A549 (cell line): ENCODE data around the gene TMED7. TPM values are rescaled to one million over a fixed set of nuclear protein-coding genes. Genes with fewer than 3 reads are reported as not detected.

Experiments used
- ATAC-seq, 2 experiments: fragments of 200-7000 bp in 1 of 2; fragments of >200 bp in 1 of 2; cut with Nextera tagmentation in 1 of 2; cut with Tn5 transposase in 1 of 2; 3 replicates each; pipeline versions ENCODE4 v1.8.0 to v1.9.1; 2018 to 2020; ENCODE audit warnings: mild to moderate bottlenecking in 1 of 2, moderate library complexity in 1 of 2
- CTCF ChIA-PET: fragments of 300-600 bp; sonication (Branson Sonifier 250); formaldehyde crosslinking; extraction: SDS; loops from one replicate; lab custom pipeline; 2021; ENCODE audit warnings: antibody characterized with exemption, inconsistent platforms; lab: Yijun Ruan, JAX
- POLR2A ChIA-PET: fragments of 350-600 bp; formaldehyde crosslinking; extraction: SDS; loops from one replicate; lab custom pipeline; 2021; ENCODE audit warnings: antibody characterized with exemption, inconsistent platforms; lab: Yijun Ruan, JAX
- DNase-seq, 2 experiments: peaks; one replicate each; pipeline versions ENCODE4 v3.0.0 to v3.0.0-alpha.2; 2011 to 2016; ENCODE audit warnings: low read depth in 1 of 2, low spot score in 1 of 2
- FAIRE-seq: peaks from 2 replicates; lab custom pipeline; 2011; peaks lifted over from hg19 to GRCh38; lab: Jason Lieb, UNC
- H3K27ac ChIP-seq, 2 experiments: fragments of >200 bp; sonication (Bioruptor Twin); formaldehyde crosslinking; 3 replicates each; pipeline ENCODE4 v1.5.1; 2016 to 2017
- H3K4me1 ChIP-seq: fragments of >200 bp; sonication (Bioruptor Twin); formaldehyde crosslinking; 3 replicates; pipeline ENCODE4 v1.6.1; 2016
- H3K4me2 ChIP-seq: fragments of >200 bp; sonication (Bioruptor Twin); formaldehyde crosslinking; 3 replicates; pipeline ENCODE4 v1.6.1; 2016
- H3K4me3 ChIP-seq: fragments of >200 bp; sonication (Bioruptor Twin); formaldehyde crosslinking; 3 replicates; pipeline ENCODE4 v1.5.1; 2016
- H3K9me3 ChIP-seq: fragments of >200 bp; sonication (Bioruptor Twin); formaldehyde crosslinking; 3 replicates; pipeline ENCODE4 v1.6.1; 2016
- CHD2 ChIP-seq: fragments of 150-350 bp; IDR thresholded peaks from 2 replicates; pipeline ENCODE4 v1.6.1; 2014; ENCODE audit warnings: low read length; ENCODE audit not compliant: partially characterized antibody
- CHD4 ChIP-seq: fragments of 200-600 bp; sonication (generic); IDR thresholded peaks from 2 replicates; pipeline ENCODE4 v1.6.1; 2016; ENCODE audit warnings: antibody characterized with exemption, mild to moderate bottlenecking, borderline replicate concordance
- ELK1 ChIP-seq: fragments of 150-350 bp; IDR thresholded peaks from 2 replicates; pipeline ENCODE4 v1.6.1; 2014; ENCODE audit warnings: low read depth, mild to moderate bottlenecking, low read length
- FOSL2 ChIP-seq, 2 experiments: fragments of 450-650 bp in 1 of 2; fragments of >200 bp in 1 of 2; sonication (Bioruptor Twin) in 1 of 2; formaldehyde crosslinking; IDR thresholded peaks; 2 replicates each; pipeline versions ENCODE4 v1.5.0 to v1.6.1; 2016 to 2020; ENCODE audit warnings: mild to moderate bottlenecking in 1 of 2, moderate library complexity in 1 of 2
- FOXS1 ChIP-seq: fragments of 250-450 bp; sonication (Bioruptor Pico); IDR thresholded peaks from 2 replicates; pipeline ENCODE4 v1.5.0; 2020; ENCODE audit warnings: mild to moderate bottlenecking, moderate library complexity
- HDAC2 ChIP-seq: fragments of 200-600 bp; sonication (generic); IDR thresholded peaks from 2 replicates; pipeline ENCODE4 v1.6.1; 2016
- HEYL ChIP-seq: fragments of 250-450 bp; sonication (Bioruptor Pico); IDR thresholded peaks from 2 replicates; pipeline ENCODE4 v1.8.0; 2021; ENCODE audit warnings: mild to moderate bottlenecking, moderate library complexity
- HOXA7 ChIP-seq: fragments of 250-450 bp; sonication (Bioruptor Pico); IDR thresholded peaks from 2 replicates; pipeline ENCODE4 v1.5.0; 2020; ENCODE audit warnings: mild to moderate bottlenecking, moderate library complexity
- JUN ChIP-seq, 2 experiments: fragments of >200 bp; sonication (Bioruptor Twin); formaldehyde crosslinking; IDR thresholded peaks; 2 replicates in 1 of 2; 3 replicates in 1 of 2; pipeline ENCODE4 v1.6.1; 2016 to 2017
- KDM1A ChIP-seq: fragments of 200-600 bp; sonication (generic); IDR thresholded peaks from 2 replicates; pipeline ENCODE4 v1.6.1; 2016; ENCODE audit warnings: low read depth, mild to moderate bottlenecking
- KDM5A ChIP-seq: fragments of 200-600 bp; sonication (generic); IDR thresholded peaks from 2 replicates; pipeline ENCODE4 v1.6.1; 2016; ENCODE audit warnings: antibody characterized with exemption, mild to moderate bottlenecking
- MAZ ChIP-seq: fragments of 150-350 bp; IDR thresholded peaks from 2 replicates; pipeline ENCODE4 v1.6.1; 2014; ENCODE audit warnings: antibody characterized with exemption, low read depth, low read length, borderline replicate concordance
- NPAS2 ChIP-seq: fragments of 250-450 bp; sonication (Bioruptor Pico); IDR thresholded peaks from 2 replicates; pipeline ENCODE4 v1.8.0; 2022; ENCODE audit warnings: mild to moderate bottlenecking, moderate library complexity, borderline replicate concordance
- RCOR1 ChIP-seq: fragments of 150-350 bp; IDR thresholded peaks from 2 replicates; pipeline ENCODE4 v1.6.1; 2014; ENCODE audit warnings: antibody characterized with exemption, low read length, low read depth
- REST ChIP-seq: fragments of 200-600 bp; sonication (generic); IDR thresholded peaks from 2 replicates; pipeline ENCODE4 v1.6.1; 2016; ENCODE audit warnings: antibody characterized with exemption, mild to moderate bottlenecking, moderate library complexity
- ZC3H11A ChIP-seq: fragments of 450-650 bp; IDR thresholded peaks from 2 replicates; pipeline ENCODE4 v1.6.1; 2014; ENCODE audit warnings: antibody characterized with exemption, mild to moderate bottlenecking
- ZNF302 ChIP-seq: fragments of 250-450 bp; sonication (Bioruptor Pico); IDR thresholded peaks from 2 replicates; pipeline ENCODE4 v1.9.0; 2021; ENCODE audit warnings: inconsistent platforms, mild to moderate bottlenecking, moderate library complexity
- WGBS: methylation state at CpG from one replicate; pipeline ENCODE4 v1.1.6; 2017; ENCODE audit errors: missing lambda C conversion rate; 5-methylcytosine and 5-hydroxymethylcytosine counted together
- polyA plus RNA-seq, 4 experiments: library from polyadenylated mRNA; depleted of rRNA in 3 of 4; stranded (reverse); fragments of >200 nt; fragmentation: RNase III in 1 of 4; extraction: RNeasy Plus Mini Kit Qiagen cat#74134 plus additional on column Dnase treatment in 1 of 4; gene quantifications; 2 replicates in 3 of 4; 3 replicates in 1 of 4; pipeline ENCODE4 v1.2.3, GENCODE V29; 2011 to 2017
- TF ChIP-seq, protein P1 (sequence below): fragments of 450-650 bp; IDR thresholded peaks from 2 replicates; pipeline ENCODE4 v1.6.1; 2014; ENCODE audit warnings: antibody characterized with exemption
- TF ChIP-seq, protein P2 (sequence below): IDR thresholded peaks from 2 replicates; pipeline ENCODE4 v1.6.1; 2012

The TMED7 gene
- polyA plus RNA-seq, 2 of the 4 experiments (the other 2 are of a cell fraction): 60.6 to 99.1 TPM

GRCh38 chr5:115594128-115595047, 31.4 kb downstream of the TMED7 start:
- ChIA-PET CTCF (interaction anchor here (0.9 to 1.4 kb wide), 3 partner anchors 20 to 285 kb away, joined by 3 to 5 read pairs (median 4); no protein-coding TSS in a partner anchor), POLR2A (no interaction called here)
- DNase-seq (no peak), FAIRE-seq (no peak), ATAC-seq (no peak)
- no peak overlapping the region for H3K27ac ChIP-seq
- TF ChIP-seq ZC3H11A (no peak), RCOR1 (no peak), HDAC2 (no peak), FOSL2 (IDR thresholded peaks at IDR 0.05) (no peak), FOSL2 (CRISPR knock-in tag; IDR thresholded peaks at IDR 0.05) (no peak), CHD2 (no peak), KDM1A (no peak), CHD4 (no peak)
- H3K4me3 ChIP-seq: no peak overlapping the region
- WGBS: 75% methylated on average over 2 of the region's 2 CpGs
- H3K4me2 ChIP-seq: no peak overlapping the region
- H3K9me3 ChIP-seq: no peaks in the 10 kb centered on the region
- no peaks in the 10 kb centered on the region for H3K4me1 ChIP-seq

GRCh38 chr5:115589043-115589442, 36.8 kb downstream of the TMED7 start:
- Histone ChIP-seq H3K9me3 (no peaks in the 10 kb centered on the region), H3K4me3 (no peak overlapping the region), H3K27ac (no peak overlapping the region), H3K4me2 (no peak overlapping the region), H3K4me1 (no peaks in the 10 kb centered on the region)
- CTCF ChIA-PET: interaction anchor here (0.6 to 5.6 kb wide), 6 partner anchors 10 to 281 kb away, joined by 3 to 59 read pairs (median 8); no protein-coding TSS in a partner anchor
- DNase-seq: no peak
- WGBS: 86% methylated on average over 3 of the region's 3 CpGs
- no peak for ATAC-seq
- TF ChIP-seq ZC3H11A (no peak), MAZ (no peak), ZNF302 (no peak), FOXS1 (CRISPR knock-in tag) (no peak), NPAS2 (no peak), HOXA7 (CRISPR knock-in tag) (no peak), ELK1 (no peak), REST (no peak), CHD2 (no peak), HEYL (no peak), JUN (IDR thresholded peaks at IDR 0.05) (no peak), KDM5A (no peak)
- TF ChIP-seq, protein P1, sequence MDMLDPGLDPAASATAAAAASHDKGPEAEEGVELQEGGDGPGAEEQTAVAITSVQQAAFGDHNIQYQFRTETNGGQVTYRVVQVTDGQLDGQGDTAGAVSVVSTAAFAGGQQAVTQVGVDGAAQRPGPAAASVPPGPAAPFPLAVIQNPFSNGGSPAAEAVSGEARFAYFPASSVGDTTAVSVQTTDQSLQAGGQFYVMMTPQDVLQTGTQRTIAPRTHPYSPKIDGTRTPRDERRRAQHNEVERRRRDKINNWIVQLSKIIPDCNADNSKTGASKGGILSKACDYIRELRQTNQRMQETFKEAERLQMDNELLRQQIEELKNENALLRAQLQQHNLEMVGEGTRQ: no peak
- TF ChIP-seq, protein P2, sequence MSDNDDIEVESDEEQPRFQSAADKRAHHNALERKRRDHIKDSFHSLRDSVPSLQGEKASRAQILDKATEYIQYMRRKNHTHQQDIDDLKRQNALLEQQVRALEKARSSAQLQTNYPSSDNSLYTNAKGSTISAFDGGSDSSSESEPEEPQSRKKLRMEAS: no peak
- no peak for FAIRE-seq
- POLR2A ChIA-PET: no interaction called here
